ENCODE data around the gene SLC29A2. TPM values are rescaled to one million over a fixed set of nuclear protein-coding genes. Genes with fewer than 3 reads are reported as not detected.

Gene SLC29A2
- total RNA-seq, 1 experiment from 2014 or later: 39.7 TPM

- peaks cover 0 to 3% of the 10 kb centered on the region in 2 experiments; a peak in 1 of 4 replicates for H3K4me1 ChIP-seq (ENCODE audit: control insufficient read depth in 1 of 2, insufficient read depth in 2 of 2, low read length in 2 of 2)
- no peak overlapping the region for H3K4me3 ChIP-seq (replicated peaks in 1 of 2; ENCODE audit: low read depth in 1 of 2, low read length in 2 of 2)
- ChIA-PET RAD21 (ENCODE audit: low non-redundant PET in 1 of 2, low total read pairs in 2 of 2, uncharacterized antibody in 2 of 2, unreplicated experiment in 2 of 2) (interaction anchor here in 1 of 2 experiments (0.6 to 1.7 kb wide), 3 partner anchors 23 to 271 kb away, joined by 3 to 5 read pairs (median 4); no protein-coding TSS in a partner anchor), POLR2A (interaction anchor here (1.5 kb wide), 1 partner anchor 270 kb away, joined by 6 read pairs; the partner anchor contains the start of gene RBM4B), CTCF (interaction anchor here (1.2 to 1.7 kb wide), 3 partner anchors 11 to 270 kb away, joined by 4 to 15 read pairs (median 7); partner anchors contain the start of genes DPP3 and RBM4B)
- ATAC-seq: no peak
- BruUV-seq (replicated peaks): no TSS peak
- DNase-seq (ENCODE audit: low read depth, low spot score): no peak
- no peaks in the 10 kb centered on the region for H3K36me3 ChIP-seq (ENCODE audit: control insufficient read depth in 1 of 2, insufficient read depth in 2 of 2, low read length in 2 of 2)
- H3K27me3 ChIP-seq (ENCODE audit: insufficient read depth, low read length): peaks cover 17% of the 10 kb centered on the region; the same call in 1 of the 2 replicates
- H3K9me3 ChIP-seq (ENCODE audit: control insufficient read depth in 1 of 2, insufficient read depth in 1 of 2, low read depth in 1 of 2, low read length in 2 of 2): no peaks in the 10 kb centered on the region
- H3K27ac ChIP-seq (ENCODE audit: low read depth, low read length): no peak overlapping the region
- intact Hi-C loops (cut with micrococcal nuclease): loop anchor here (1.0 to 5.0 kb wide), 5 partner anchors 23 to 615 kb away; partner anchors contain the start of gene SYT12
- no peaks in the 10 kb centered on the region for H3K79me2 ChIP-seq (ENCODE audit: insufficient read depth, low read length)
- no peak overlapping the region for H3K4me2 ChIP-seq (ENCODE audit: low read length)
- no peaks in the 10 kb centered on the region for H3K9me2 ChIP-seq (ENCODE audit: insufficient read depth)
- H4K20me1 ChIP-seq (ENCODE audit: insufficient read depth): no peaks in the 10 kb centered on the region
- no peak overlapping the region for H2AFZ ChIP-seq (ENCODE audit: low read depth, low read length, poor library complexity, severe bottlenecking)
- TF ChIP-seq CBX3 (IDR thresholded peaks at IDR 0.05; ENCODE audit: low read depth) (no peak), SP1 (IDR thresholded peaks at IDR 0.05; ENCODE audit: low read depth) (no peak), POLR2A (IDR thresholded peaks at IDR 0.05; ENCODE audit: borderline replicate concordance, extremely low read depth, insufficient read depth, insufficient read length) (no peak), ZNF274 (IDR thresholded peaks at IDR 0.05; ENCODE audit: low read depth, low read length) (no peak), POLR2AphosphoS5 (IDR thresholded peaks at IDR 0.05; ENCODE audit: low read depth, low read length) (no peak), EZH2 (IDR thresholded peaks at IDR 0.05) (no peak), REST (IDR thresholded peaks at IDR 0.05; ENCODE audit: low read depth) (no peak), SRF (IDR thresholded peaks at IDR 0.05; ENCODE audit: low read depth) (no peak), ZBTB33 (IDR thresholded peaks at IDR 0.05; ENCODE audit: extremely low read depth, insufficient replicate concordance, low read length) (no peak), EGR1 (IDR thresholded peaks at IDR 0.05; ENCODE audit: low read depth) (no peak)
- H3K9ac ChIP-seq (ENCODE audit: low read length): no peak overlapping the region
These were observed 36.1 kb upstream of the SLC29A2 start for GRCh38 chr11:66407651-66408050.

All from HCT116 (cell line).